Endometrial microvascular endothelial cells (primary cell): ENCODE results near the gene TNFAIP8L2. TPM values are rescaled to one million over a fixed set of nuclear protein-coding genes. Genes with fewer than 3 reads are reported as not detected.

ENCODE experiments used
- in situ Hi-C: cut with HindIII; loops from 2 replicates; pipeline ENCODE4 v1.10.0; 2017; ENCODE audit warnings: low sequenced_read_pairs, low pct_unique_long_range_greater_than_20kb; ENCODE audit errors: inconsistent ontology term
- total RNA-seq: library from RNA; depleted of rRNA; stranded (reverse); fragments of >200 nt; gene quantifications from one replicate; pipeline ENCODE4 v1.2.3, GENCODE V29; 2015; ENCODE audit errors: inconsistent ontology term

TNFAIP8L2 gene
- 0.37 TPM for total RNA-seq

DNA sequence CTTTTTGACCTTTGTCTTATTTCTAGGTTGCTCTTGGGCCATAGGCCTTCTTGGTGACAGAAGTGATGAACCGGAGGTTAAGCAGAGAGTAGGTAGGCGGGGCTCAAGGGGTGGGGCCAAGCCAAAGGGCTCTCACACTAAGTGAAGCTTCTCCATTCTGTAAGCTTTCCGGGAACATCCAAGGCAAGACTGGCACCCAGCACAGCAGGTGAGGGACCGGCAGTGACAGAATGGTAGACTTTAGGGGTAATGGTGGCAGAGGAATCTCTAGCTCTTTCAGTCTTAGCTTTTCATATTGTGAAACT is at the start of gene TNFAIP8L2:
Gene TNFAIP8L2, plus strand, starts transcription at position 135 of the 305 bp plus-strand sequence. CDS start 2,049 bp downstream, outside the sequence.
- in situ Hi-C loops = no loop called here

DNA sequence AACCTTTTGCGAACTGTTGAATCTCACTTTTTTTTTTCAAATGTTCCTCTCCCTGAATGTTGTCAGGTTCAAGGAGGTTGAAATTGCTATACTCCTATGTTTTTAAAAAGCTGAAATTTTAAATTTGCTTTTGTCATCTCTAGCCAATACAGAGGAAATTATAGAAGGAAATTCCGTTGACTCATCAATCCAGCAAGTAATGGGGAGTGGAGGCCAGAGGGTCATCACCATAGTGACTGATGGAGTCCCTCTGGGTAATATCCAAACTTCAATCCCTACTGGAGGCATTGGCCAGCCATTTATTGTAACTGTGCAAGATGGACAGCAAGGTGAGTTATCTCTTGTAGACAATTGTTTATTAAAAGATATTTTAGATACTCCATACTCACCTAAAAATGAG is 49.6 kb upstream of the TNFAIP8L2 start:
- in situ Hi-C loops = no loop called here

DNA sequence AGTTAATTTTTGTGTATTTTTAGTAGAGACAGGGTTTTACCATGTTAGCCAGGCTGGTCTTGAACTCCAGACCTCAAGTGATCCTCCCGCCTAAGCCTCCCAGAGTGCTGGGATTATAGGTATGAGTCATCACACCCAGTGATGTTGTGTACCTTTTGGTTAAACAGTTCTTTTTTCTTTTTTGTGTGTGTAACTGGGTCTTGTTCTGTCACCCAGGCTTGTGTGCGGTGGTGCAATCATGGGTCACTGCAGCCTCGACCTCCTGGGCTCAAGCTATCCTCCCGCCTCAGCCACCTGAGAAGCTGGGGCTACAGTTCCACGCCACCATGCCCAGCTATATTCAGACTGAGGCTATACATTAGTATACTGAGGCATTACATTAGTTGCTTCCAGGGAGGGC is 48.1 kb upstream of the TNFAIP8L2 start:
- in situ Hi-C loops = no loop called here

DNA sequence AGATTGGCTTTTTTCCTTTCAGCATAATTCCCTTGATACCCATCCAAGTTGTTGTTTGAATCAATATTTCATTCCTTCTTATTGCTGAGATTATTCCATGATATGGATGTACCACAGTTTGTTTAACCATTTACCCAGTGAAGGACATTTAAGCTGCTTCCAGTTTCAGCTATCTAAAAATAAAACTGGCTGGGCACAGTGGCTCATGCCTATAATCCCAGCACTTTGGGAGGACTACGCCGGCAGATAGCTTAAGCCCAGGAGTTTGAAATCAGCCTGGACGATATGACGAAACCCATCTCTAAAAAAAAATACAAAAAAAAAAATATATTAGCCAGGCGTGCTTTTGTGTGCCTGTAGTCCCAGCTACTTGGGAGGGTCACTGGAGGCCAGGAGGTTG is 42.6 kb upstream of the TNFAIP8L2 start:
- in situ Hi-C loops = no loop called here

DNA sequence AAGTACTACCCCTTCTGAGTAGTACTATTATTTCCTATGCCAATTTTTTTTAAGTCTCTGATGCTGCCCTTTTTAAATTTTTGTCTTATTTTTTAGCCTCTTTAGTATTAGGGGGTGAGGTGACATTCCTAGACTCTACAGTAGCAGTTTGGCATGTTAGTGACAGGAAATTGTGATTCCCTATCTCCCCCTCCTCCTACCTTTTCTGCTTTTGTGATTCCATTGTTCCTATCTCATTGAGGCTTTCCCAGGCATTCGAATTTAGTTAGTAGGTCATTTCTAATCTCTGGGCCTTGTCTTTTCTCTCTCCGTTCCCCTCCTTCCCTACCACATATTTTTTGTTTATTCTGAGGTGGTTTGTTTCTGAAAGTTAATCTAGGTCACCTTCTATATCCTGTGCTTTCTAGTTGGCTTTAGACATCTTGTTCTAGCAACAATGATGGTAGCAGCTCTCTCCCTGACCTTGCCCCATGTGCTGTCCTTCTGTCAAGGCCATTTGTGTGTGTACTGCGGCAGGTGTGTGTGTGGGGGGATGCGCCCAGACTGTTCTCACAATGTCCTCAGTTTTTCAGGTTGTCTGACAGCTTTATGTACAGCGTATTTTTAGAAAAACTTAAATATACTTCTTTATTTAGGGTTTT is 31.6 kb upstream of the TNFAIP8L2 start:
- in situ Hi-C loops = no loop called here

DNA sequence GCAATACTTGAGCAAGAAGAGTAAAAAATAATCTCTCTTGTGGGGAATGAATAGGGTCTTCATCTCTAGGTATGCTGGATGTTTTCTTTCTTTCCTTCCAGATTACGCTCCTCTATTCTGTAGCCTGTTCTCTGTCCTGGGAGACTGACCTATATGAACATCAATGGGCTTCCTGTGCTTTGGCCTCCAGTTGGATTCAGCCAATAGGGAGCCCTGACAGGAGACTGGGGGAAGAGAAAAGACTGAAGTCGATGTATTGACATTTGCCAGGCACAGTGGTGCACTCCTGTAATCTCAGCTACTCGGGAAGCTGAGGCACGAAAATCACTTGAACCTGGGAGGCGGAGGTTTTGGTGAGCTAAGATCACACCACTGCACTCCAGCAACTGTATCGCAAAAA is 27.6 kb upstream of the TNFAIP8L2 start:
- in situ Hi-C loops = no loop called here

DNA sequence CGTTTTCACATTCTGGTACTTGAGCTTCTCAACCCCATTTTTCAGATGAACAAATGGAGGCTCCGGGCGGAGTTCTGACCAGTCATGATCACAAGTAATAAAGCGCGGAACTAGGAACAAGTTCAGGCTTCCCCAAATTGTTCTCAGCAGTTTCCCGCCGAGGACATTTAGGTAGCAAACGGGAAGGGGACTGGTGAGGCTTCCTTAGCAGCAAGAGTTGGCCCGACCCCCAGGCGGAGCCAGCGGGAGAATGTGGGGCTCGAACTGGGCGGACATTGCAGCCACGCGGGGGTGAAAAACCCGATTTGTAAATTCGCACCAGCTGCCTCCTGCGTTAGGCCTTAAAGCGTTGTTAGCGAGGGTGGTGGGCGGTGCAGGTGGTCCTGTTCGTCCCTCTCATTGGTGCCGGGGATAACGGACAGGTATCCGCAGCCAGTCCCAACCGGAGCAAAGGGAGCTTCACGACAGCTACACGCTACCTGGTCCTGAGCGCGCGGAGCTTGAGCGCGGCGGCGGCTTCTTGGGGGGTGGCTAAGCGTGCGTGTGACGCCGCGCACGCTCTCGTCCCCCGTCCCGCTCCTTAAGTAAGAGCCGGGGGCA is 25.4 kb upstream of the TNFAIP8L2 start:
- in situ Hi-C loops = no loop called here

DNA sequence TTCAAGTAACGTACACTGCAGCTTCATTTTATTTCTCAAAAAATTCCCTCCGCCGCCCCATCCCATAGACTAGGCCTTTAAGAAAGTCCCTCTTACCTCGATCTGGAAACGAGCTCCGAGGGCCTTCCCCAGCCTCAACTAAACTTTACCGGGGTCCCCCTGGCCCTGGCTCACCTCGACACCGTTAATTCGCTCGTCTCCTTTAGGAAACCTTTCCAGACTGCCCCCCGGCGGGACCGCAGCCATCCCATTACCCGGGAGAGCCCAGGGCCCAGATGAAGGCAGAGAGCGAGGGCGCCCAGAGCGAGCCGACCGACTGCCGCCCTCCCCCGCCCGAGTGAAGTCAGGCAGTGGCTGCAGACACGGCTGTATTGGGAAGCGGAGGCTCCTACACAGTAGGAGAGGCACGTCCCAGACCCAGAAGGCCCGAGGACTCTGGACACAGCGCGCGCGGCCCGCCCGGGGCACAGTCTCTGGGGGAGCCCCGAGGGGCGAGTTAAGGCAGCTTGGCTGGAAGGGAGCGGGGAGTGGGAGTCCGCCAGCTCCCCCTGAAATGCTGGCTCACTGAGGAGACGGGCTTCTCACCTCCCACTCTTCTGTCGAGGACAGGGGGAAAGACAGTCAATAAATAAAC is 24.6 kb upstream of the TNFAIP8L2 start:
- in situ Hi-C loops = no loop called here

DNA sequence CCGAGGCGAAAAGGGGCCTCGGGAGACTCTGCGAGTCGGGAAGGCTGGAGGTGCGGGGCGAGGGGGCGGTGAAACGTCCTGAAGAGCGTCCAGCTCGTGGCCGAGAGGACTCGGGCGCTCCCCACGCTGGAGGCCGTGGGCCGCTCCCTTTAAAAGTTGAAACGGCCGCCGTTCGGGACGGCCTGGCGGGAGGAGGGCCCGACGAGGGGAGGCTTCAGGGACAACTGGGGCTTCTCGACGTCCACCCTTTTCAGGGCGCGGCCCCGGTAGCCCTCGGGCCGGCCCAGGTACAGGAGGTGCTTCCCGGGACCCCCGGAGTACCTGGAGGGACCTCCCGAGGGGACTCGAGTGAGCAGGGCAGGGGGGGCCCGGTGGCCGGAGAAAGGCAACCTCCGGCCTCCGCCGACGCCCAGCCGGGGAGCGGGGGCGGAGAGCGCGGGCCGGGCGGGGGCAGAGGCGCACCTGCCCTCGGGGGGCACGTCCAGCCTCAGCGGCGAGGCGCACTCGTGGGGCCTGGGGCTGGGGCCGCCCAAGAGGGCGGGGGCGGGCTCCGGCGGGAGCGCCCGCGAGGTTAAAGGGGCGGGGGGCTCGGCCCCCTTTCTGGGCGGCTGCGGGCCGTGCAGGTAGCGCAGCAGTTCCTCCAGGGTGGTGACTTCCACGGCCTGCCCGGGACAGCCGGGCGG is 24.0 kb upstream of the TNFAIP8L2 start:
- in situ Hi-C loops = no loop called here

DNA sequence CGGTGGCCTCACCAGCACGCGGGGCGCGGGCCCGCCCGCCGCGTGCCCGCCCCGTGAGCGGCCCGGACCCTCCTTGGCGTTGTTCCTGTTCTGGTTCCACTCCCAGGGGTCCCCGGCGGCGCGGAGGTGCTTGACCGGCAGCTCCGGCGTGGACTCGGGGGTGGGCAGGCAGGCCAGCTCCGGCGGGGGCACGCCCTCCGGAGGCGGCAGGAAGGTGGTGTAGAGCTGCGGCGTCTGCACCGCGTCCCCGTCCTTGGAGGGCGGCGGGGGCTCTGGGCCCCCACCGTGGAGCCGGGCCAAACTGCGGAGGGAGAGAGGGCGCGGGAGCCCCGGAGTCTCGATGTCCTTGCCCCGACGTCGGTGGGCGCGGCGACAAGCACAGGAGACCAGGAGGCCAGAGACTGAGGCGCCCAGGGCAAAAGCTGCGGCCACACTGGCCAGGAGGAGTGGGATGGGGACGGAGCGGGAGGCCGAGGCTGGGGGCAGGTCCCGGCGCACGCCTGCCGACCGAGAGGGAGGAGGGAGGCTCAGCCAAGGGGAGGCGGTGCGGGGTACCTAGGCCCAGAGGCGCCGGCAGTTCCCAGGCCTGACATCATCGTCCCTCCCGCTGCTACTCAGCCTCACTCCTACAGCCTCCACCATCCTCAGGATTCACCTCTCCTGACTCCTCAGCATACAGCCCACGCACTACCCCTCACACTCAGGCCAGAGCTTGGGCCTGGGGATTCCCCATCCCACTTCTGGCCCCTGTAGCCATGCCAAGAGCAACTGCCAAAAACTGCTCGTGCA is 23.2 kb upstream of the TNFAIP8L2 start:
- in situ Hi-C loops = no loop called here

DNA sequence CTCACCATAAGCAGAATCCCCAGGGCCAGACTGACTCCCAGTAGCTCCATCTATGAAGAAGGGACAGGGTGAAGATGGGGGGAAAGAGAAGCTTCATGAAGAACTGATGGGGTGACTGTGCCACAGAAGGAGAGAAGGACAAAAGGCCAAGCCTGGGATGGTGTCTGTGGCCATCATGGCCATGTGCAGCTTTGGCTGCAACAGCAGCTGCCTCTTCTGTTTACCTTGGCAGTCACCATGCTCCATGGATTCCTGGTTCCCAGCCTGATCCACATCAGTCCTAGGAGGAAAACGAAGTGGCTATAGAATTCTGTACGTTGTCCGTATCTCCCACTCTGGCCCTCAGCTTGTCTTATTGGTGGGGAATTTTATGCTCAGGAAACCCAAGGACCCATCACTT is 22.1 kb upstream of the TNFAIP8L2 start:
- in situ Hi-C loops = no loop called here

DNA sequence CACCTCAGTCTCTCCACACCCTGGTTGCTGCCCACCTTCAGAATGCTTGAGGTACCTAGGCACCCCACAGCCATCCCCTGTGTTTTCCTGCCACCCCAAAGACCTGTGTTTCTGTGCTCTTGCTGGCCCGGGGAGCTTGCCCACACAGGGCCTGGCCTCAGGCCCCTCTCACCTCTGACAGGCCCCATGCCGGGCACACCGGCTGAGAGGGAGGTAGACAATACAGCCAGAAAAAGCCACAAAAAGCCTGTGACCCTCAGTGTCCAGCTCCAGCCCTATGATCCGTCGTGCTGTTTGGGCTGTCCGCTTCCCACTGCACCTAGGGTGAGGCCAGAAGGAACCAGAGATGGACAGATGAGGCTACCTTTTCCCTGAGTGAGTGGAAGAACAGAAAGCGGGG is 21.5 kb upstream of the TNFAIP8L2 start:
- in situ Hi-C loops = no loop called here

DNA sequence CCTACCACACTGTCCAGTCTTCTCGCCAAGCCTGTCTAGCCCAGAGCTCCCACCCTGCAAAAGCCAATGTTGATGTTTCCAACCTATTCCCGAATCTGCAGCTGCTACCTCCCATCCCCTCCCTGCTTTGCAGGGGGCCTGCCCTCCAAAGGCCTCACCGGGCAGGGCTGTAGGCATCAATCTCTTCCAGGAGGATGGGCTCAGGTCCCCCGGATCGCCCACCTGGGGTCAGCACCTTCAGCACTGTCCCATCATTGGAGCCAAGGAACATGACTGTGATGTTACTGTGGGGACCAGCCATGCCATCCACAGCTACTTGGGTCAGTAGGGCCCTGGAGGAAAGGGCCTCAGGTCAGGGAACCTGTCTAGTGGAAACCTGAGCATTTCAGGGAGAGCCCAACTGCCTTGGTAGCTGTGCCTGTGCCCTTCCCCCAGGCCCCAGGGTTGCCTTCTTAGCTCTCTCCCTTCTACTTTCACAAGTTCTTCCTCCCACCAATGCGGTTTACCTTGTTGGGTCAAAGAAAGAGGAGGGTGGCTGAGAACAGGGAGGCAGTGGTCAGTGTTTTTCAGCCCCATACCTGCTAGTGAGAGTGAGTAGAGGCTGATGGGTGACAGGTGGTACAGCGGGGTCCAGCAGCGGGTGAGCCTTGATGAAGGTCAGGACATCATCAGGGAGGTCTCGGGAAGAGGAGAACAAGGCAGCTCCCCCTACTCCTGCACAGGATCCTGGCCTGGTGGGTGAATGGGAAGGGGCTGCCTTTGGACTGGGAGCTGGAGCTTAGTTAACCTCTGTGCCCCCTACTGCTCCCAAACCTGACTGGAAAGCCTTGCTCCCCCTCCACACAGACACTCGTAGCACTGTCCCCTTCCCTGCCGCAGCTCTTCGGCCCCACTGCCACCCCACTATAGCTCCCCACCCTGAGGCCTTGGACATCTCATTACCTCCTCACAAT is 20.7 kb upstream of the TNFAIP8L2 start:
- in situ Hi-C loops = no loop called here

DNA sequence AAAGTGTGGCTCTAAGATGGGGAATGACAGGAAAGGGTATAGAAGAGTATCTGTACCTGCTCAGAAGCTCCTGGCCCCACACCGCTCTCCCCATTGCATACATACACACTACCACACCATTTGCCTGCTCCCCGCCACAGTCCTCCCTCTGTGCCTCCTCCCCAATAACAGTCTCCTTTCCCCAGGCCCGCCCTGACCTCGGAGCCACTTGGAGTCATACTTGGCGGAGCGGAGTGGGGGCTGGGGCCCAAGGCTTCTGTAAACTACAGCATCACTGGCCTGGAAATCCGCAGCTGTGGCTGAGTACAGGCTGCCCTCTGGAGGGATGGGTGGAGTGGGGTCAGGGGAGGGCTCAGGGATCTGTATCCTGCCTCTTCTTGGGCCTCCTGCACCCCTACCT is 18.7 kb upstream of the TNFAIP8L2 start:
- in situ Hi-C loops = no loop called here

DNA sequence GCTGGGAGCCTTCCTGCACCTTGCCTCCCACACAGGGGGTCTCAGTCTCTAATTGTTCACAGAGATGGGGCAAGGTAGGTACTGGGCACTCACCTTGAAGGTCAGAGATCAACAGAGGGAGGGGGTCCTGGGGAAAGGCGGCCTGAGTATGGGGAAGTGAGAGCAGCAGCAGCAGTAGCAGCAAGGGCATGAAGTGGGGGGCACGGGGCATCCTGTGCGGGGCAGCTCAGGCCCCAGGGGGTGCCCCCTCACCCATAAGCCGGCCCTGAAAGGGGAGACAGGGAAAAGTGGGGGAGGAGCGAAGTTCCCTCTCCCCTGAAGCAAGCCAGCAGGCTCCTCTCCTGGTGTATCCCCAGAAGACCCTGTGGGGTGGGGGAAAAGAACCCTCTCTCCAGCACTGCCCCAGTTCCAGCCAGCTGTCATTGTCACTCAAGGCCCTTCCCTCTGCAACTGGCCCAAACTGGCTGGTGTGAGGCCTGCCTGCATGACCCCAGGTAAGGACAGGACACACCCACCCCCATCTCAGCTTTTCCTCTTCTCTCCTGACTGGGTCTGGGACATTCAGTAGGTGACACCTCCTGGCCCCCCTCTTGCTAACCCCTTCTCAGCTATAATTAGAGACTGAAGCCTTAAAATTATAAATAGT is 13.9 kb upstream of the TNFAIP8L2 start:
- in situ Hi-C loops = no loop called here

DNA sequence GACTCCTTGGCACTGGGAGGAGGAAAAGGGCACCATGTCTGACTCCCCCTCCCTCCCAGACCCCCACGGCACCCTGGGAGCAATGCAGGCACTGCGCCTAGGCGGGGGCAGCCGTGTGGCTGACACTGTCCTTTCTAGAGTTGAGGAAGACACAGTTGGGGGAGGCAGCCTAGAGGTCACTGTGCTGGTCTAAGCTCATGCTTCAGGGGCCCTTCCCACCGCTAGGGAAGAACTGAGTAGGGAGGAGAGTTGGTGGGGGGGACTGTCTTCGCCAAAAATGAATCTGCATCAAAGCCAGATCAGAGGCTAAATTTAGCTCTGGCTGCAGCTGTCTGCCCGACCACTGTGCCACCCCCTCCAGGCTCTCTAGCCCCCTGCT is 13.4 kb upstream of the TNFAIP8L2 start:
- in situ Hi-C loops = no loop called here

DNA sequence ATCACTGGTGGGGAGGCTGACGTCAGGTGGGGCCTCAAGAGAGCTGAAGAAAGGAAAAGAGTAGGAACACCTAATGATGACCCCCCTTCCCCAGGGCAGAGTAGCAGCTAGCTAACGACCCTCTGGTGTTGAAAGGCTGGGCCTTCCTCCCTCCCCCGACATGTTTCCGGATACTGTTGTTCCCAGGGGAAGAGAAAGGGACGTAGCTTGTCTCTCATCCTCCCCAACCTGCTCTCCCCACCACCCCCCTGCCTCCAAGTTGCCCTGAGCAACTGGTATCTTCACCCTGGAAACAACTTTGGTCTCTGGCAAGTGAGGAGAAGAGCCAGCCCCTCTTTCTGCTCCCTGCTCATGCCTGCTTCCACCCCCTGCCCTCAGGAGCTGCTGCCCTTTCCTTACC is 12.5 kb upstream of the TNFAIP8L2 start:
- in situ Hi-C loops = no loop called here
